Stimulated activated CD4-positive, alpha-beta T cell treated with anti-CD3 and anti-CD28 coated beads, Interleukin-1b, Interleukin-23, amount 100 ng/mL, for 4 hours (primary cell): Measurements from ENCODE around the gene NFX1.
"Not testable (repeated sequence)": the region's sequence is repeated elsewhere in the genome, so short reads cannot be mapped to it uniquely, and the experiment has no call there.

Experiments used
- DNase-seq, 2 donors: peaks; one replicate each; pipeline ENCODE4 v3.0.0-alpha.2; 2020; ENCODE audit warnings: low read depth in 2 of 2

Gene NFX1

DNA sequence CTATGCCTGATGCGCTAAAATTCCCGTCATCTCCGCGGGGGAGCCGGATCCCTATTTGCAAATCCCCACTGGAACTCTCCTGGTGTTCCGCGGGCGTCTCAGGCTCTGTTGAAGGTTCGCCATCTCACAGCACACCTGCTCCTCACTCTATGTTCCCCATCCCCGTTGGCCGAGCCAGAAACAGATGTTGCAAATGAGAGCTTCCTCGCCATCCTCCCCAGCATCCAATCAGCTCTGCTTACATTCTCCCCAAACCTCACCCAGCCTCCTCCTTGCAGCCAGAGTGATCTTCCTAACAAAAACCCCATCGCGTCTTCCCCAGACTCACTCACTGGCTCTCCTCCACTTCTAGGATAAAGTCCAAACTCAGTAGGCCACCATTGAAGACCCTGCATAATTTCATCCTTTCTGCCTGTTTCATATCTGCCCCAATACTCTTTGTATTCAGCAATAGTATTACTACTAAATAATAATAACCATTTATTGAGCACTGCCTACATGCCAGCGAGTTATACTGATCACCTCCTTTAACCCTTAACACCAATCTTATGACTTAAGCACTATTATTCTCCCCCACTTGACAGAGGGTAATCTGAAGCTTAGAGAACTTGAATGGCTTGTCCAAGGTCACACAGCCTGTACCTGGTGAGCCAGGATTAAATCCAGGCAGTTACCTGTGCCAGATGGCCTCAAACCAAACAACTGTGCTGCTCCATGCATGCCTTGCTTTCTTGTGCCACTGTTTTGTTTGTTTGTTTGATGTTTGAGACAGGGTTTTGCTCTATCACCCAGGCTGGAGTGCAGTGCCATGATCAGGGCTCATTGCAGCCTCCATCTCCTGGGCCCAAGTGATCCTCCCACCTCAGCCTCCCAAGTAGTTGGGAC is 98.0 kb downstream of the NFX1 start:
- no peak for DNase-seq

DNA sequence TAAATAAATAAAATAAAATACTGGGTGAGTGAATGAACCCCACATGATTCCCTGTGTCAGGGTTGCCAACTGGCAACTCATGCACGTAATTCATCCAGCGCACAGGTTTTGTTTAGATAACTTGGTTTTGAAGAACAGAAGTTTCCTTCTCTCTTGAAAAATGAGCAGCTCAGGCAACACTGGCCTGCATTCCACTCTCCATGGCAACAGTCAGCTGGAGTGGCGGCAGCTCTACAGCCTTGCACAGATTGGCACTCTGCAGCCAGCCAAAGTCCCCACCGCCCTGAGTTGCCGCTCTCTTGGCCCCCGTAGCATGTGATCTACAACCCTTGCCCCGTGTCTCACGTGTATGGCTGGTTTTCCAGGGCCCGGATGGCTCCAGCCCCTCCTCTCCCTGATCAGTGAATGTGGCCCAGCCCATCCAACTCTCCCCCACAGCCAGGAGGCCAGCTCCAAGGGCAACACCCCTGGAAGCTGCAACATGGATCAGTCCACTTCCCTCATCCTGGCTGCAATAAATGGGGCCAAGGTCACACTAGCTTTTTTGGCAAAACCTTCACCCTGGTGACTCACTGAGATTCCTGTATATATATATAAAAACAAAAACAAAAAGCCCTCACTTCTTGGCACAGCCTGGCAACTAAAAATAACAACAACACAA is 100.9 kb downstream of the NFX1 start:
- not testable (repeated sequence) for DNase-seq

DNA sequence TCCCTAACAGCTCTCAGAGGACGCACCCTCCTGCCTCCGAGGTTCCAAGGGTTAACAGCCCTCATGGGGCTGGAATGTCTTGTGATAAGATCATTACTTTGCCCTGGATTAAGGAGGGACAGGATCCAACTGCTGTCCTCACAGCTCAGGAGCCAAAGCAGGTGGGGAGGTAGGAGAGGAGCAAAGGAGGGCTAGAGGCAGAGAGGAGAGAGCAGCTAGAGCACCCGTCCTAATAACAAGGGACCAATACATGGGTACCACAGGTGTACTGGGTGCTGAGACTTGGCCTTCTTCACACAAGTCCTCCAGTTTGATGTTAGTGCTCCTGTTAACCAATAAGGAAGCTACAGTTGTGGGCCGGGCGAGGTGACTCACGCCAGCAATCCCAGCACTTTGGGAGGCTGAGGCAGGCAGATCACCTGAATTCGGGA is 102.3 kb downstream of the NFX1 start:
- not testable (repeated sequence) for DNase-seq

DNA sequence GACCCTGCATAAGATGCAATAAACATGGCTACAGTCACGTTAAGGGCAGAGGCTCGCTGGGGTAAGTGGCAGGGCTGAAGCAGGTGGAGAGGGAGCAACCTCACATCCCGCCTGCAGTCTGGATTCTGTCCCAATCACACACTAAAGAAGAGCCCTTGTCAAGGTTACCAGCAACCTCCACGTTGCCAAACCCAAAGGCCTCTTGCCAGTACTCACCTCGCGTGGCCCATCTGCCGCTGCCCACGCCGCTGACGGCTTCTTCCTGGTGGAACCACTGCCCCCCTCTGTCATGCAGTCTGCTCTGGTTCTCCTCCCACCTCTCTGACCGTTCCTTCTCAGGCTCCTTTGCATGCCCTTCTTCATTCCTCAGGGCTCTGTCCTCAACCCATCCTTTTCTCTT is 103.3 kb downstream of the NFX1 start:
- DNase-seq: no peak

DNA sequence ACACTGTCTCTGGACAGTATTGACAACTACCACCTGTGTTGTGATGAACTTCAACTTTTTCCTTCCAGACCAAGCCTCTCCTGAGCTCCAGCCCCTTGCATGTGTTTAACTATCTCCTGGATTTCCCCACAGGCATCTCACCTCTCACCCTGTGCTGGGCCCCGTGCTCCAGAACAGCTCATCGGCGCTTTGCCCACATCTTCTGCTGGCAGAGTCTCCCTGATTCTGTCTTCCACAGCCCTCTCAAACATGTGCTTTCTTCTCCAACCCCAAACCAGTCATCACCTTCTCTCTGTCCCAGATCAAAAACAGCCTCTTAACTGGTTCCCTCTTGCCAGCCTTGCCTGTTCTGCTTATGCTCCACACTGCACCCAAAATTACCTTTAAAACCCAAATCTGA is 103.7 kb downstream of the NFX1 start:
- DNase-seq: not testable (repeated sequence)

DNA sequence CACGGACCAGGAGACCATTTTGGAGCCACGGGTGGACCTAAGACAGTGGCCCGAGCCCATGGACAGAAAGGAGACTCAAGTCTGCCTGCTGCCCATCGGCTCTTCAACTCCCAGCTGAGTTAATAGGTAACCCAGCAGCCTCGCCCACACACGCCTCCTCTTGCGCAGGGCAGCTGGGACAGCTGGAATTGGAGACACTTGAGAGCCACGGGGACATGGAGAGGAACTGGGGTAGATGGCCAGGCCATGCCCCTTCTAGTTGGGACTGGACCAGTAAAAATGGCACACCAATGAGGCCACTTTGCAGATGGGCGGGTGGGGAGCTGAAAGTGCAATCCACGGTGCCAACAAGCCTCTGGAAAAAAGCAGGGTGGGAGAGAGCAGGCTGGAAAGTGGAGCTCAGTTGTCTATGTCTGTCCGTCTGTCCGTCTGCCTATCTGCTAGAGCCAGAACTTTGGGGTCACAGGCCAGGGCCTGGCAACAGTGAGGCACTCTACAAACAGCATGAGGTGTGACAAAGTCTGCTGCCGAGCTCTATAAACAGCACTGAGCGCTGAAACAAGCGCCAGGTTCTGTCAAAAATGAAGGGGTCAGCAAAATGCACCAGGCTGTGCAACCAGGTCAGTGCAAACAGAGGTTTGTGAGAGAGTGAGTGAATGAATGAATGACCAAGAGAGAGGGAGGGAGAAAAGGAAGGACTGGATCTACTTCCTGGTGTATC is 105.0 kb downstream of the NFX1 start:
- DNase-seq: not testable (repeated sequence)

DNA sequence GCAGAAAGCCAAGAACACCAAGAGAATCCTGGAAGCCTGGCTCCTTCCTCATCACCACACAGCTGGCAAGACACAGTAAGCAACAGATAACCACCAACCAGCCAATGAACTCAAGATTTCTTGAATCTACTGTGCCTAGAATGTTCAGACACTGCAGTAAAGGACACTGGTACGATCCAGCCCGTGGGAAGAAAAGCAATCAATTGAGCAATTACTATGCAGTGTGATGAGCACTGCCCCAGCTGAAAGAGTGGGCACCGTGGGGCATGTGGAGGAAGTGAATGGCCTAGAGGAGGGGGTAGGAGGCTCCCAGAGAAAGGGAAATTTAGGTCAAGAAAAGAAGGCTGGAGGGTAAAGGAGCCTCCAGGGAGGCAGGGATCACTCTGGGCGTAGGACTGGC is 107.5 kb downstream of the NFX1 start:
- DNase-seq: not testable (repeated sequence)

DNA sequence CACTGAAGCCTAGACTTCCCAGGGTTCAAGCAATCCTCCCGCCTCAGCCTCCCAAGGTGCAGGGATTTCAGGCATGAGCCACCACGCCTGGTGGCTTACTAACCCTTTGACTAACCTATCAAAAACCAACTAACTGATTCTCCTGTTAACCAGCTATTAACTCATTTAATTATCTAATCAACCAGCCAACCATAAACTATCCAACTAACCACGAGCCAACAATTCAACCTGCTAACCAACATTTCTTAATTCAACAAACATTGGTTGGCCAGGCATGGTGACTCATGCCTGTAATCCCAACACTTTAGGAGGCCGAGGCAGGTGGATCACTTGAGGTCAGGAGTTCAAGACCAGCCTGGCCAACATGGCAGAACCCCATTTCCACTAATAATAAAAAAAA is 108.7 kb downstream of the NFX1 start:
- DNase-seq: not testable (repeated sequence)

DNA sequence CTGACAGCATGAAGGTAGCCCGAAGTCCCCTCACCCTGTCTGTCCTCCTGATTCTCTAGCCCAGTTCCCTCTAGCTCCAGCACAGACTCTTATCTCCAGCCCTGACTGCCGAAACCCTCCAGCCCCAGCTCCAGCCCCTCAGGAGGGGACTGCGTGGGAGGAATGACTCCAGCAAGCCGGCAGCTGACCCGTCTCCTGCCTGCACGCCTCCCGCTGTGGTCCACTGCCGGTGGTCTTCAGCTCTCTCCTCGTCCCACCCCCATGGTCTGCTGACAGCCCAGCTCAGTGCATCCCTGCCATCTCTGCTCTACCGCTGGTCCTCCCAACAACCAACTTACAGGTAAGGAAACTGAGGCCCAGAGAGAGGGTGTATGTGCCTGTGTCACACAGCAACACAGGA is 111.5 kb downstream of the NFX1 start:
- DNase-seq: not testable (repeated sequence)

DNA sequence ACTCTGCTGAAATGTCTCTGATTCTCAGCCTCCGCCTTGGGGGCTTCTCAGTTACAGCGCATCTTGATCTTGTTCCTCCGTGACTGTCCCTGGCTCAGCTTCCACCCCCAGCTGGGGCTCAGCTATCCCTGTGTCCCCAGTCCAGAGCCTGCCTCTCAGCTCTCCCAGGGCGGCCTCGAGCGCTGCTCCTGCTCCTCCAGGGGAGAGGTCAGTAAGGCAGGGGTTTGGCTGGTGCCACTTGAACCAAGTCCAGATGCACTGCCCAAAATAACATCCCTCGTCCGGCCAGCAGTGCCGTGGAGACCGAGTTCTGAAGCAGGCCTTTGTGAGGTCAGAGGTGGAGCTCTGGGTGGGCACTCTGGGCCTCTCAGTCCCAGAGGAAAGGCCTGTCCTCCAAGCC is 112.1 kb downstream of the NFX1 start, which contains the start of gene AQP7:
AQP7 (minus strand) TSS at position 198 of the 400 bp plus-strand sequence. CDS start 1,306 bp downstream, outside the sequence.
- not testable (repeated sequence) for DNase-seq

DNA sequence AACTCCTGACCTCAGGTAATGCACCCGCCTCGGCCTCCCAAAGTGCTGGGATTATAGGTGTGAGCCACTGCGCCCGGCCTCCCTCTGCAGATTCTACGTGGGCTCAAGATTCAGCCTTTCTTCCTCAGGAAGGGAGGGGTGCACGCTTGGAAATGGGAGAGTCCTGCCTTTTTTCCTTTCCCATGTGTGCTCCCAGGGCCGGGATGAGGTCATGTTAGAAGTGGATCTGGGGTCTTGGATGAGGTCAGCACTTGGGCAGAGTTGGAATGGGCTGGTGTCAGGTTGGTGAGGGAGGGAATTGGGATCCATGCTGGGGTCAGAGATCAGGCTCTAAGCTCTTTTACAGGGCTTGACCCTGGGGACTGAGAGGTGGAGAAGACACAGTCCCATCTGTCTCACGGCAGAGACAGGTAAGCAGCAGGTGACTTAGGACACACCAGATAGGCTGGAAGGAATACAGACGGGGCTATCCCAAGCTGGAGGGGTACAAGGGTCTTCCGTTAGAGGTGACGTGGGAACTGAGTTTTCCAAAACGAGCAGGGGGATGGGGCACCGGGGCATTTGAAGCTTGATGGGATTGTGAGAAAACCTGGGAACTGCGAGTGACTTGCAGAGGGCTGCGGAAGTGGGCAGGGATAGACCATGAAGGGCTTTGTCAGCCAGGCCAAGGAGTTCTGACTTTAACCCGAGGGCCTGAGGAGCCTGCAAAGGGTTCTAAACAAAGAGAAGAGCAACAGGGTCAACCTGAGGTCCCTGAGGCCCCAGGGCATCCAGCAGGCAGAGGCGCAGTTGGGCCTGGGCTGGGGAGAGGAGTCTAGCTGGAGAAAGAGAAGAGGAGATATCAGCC is 113.8 kb downstream of the NFX1 start:
- DNase-seq: no peak

DNA sequence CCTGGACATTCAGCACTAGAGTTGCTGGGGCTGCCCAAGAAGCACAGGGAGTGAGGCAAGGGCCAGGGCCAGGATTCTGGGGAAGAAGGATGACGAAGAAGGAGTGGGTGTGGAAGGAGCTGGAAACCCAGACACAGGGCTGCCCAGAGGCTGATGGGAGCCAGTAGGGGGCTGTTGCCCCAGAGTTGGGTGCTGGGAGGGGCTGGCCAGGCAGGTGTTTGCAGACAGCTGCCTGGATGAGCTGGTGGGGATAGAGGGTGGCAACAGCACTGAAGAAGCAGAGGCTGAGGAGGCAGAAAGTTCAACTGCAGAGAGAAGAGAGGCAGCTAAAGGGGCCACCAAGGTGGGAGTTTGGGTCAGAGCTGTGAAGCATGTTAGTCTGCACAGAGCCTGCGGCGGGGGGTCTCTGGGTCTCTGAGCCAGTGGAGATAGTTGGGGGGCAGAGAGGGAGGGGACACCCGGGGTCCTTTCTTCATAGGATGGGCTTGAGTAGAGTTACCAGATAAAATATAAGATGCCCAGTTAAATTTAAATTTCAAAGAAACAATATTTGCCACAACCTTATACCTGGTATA is 114.6 kb downstream of the NFX1 start:
- DNase-seq: no peak

DNA sequence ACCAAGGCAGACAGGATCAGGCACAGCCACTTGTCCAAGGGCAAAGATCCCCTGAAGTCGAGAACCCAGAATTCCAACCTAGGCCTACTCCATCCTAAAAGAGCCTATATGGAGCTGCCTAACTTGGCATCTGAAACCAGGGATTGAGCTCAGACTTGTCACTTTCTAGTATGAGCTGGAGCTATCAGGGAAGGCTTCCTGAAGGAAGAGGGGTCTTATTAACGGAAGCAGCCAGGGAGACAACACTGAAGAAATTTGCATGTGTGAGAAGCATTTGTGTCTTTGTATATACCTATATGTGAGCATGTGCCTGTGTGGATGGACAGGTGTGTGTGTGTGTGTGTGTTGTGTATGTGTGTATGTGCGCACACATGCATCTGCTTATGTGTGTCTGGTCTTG is 116.7 kb downstream of the NFX1 start:
- no peak for DNase-seq

DNA sequence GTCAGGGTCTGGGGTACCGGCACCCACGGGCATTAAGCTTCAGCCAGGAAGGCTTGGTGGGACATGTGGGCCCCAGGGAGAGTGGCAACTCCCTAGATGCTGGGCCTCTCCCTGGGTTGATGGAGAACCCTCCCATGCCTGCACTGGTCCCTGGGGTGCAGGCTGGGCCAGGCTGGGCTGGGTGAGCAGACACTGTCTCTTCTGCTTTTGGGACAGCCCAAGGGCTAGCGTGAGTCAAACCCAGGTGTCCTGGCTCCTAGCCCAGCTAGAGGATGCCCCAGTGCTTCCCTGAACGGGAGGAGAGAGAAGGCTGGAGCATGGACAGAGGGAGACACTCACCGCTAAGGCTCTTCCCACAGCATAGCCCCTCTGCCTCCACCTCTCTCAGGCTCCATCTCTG is 117.8 kb downstream of the NFX1 start:
- no peak for DNase-seq

DNA sequence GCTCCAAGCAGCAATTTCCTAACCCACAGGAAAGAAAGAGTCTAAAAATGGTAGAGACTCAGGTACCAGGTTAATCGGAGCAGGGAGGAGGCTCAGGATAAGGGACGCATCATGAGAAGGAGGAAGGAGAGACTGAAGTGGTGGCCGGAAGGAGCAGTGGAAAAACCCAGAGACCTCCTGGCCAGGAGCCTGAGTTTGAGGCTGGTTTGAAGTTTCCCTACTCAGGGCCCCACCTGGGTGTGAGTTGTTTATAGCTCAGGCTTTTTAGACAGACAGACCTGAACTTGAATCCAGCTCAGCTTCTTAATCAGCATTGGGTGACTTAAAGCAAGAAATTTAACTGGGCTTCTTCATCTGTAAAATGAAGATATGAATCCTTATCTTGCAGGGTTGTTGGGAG is 124.0 kb downstream of the NFX1 start:
- DNase-seq: no peak

DNA sequence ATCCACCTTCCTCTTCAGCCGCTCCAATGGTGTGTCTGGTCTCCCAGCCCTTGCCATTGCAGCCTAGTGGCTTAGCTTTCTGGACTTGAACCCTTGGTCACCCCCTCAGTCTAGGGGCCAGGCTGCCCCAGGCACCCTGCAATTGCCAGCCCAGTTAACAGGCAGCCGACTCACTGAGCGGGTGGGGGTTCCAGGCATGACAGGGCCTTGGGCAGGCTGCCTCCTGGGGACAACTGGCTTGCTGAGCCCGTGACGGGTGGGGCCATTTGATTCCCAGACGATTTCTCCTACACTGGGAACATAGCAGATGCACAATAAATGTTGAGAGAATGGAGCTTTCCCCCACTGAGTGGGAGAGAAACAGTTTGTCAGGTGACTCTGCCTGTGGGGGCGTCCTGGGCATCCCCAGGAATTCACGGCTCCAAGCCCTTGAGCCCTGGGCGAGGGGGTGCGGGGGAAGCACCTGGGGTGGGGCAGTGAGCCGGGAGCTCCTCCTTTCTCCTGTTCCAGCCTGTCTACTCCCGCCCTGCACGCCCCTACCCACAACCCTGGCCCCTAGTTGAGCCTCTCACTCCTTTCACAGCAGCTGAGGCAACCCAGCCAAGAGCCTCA is 124.7 kb downstream of the NFX1 start:
- DNase-seq: no peak

DNA sequence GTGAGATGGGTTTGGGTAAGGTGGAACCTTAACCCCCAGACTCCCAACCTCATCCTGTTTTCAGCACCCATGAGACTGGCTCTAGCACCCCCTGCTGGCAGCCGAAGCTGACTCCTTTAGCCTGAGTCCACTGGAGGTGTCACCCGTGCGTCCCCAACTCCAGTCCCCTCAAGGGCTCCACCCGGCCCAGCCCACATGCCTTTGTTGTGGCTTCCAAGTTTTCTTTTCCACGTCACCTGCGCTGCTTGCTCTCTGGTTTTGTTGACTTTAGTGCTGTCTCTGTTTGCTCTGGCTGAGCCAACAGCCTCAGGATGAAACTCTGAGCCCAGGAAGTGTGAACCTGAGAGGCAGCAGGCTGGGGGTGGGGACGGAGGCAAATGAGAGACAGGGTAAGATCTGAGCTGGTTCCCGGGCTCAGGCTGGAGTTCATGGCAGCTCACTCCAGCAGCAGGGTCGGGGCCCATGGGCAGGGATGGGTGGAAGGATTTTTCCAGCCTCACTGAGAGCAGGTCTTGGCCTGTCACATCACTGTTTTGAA is 125.3 kb downstream of the NFX1 start:
- DNase-seq: peak; percentile 71 to 80

DNA sequence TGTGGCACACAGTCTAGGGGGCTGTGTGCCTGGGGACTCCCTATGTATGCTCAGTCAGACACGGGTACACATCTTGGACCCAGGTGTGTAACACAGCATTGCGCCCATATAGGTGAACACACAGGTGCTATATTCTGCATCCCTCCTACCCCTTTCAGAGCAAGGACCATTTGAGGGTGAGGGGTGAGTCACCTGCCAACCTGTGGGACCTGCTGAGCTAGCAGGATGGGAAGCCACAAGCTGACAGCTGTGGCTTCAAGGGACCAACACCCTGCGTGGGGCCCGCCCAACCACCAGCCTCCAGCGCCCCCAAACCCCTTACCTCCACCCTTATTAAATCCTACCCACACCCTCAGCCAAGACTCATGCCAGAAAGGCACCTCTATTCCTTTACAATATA is 126.7 kb downstream of the NFX1 start:
- no peak for DNase-seq

DNA sequence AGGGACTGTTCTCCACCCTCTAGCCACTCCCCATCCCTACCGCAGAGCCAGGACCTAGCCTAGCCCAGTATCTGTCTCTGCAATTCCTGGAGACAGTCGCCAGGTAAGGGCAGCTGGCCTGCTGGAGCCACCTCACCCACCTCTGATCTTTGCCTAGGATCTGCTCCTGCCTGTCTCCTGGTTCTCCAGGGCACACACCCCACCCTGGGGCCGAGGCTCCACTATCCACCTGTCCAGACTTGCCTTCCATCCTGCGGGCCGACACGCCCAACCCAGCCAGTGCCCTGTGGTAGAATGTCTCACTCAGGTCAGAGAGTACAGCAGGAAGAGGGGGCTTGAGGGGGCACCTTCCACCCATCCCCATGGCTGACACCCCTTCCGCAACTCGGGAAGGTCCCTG is 127.8 kb downstream of the NFX1 start:
- DNase-seq: no peak

DNA sequence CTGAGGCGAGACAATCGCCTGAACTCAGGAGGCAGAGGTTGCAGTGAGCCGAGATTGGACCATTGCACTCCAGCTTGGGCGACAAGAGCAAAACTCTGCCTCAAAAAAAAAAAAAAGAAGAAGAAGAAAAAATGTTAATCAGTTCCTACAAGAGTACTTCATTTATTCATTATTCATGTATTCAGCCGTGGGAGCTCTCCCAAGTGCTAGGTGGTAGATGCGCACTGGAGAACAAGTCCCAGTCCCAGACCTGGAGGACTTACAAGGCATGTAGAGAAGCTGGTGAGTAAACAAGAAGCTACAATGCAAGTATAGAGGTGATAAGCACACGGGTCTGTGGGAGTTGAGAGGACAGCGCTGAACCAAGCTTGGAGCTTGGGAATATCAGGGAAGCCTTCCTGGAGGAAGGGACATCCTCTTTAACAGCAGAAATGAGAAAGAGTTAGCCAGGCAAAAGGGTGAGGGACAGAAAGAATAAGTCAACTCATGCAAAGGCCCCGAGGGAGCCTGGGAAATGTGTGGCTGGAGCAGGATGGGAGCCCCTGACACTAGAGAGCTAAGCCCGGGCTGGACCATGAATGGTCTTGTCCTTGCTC is 129.5 kb downstream of the NFX1 start:
- DNase-seq: no peak
